Heart left ventricle (tissue), 16 donors: ENCODE results near the gene VIL1. TPM values are rescaled to one million over a fixed set of nuclear protein-coding genes. Genes with fewer than 3 reads are reported as not detected.

ENCODE experiments used
- ATAC-seq, 4 donors: fragments of 200-7000 bp; cut with Tn5 transposase; one replicate each; pipeline ENCODE4 v1.9.1; 2020 to 2022; ENCODE audit warnings: moderate library complexity in 4 of 4, mild to moderate bottlenecking in 3 of 4, moderate number of reproducible peaks in 1 of 4
- DNase-seq, 5 donors: peaks; one replicate each; pipeline ENCODE4 v3.0.0-alpha.2; 2020
- H3K27ac ChIP-seq, 12 donors: fragments of 200-600 bp; sonication (generic) in 4 of 12; one replicate each; pipeline versions ENCODE4 v1.5.0 to v1.8.0; 2016 to 2022; ENCODE audit warnings: mild to moderate bottlenecking in 2 of 12
- H3K27me3 ChIP-seq, 9 donors: fragments of 200-600 bp; sonication (generic) in 2 of 9; one replicate each; pipeline versions ENCODE4 v1.5.1 to v1.8.0; 2016 to 2022; ENCODE audit warnings: mild to moderate bottlenecking in 3 of 9
- H3K36me3 ChIP-seq, 9 donors: fragments of 200-600 bp; sonication (generic) in 2 of 9; one replicate each; pipeline versions ENCODE4 v1.5.0 to v1.8.0; 2018 to 2022; ENCODE audit warnings: mild to moderate bottlenecking in 2 of 9
- H3K4me1 ChIP-seq, 12 donors: fragments of 200-600 bp; sonication (generic) in 4 of 12; one replicate each; pipeline versions ENCODE4 v1.5.0 to v1.8.0; 2016 to 2022; ENCODE audit warnings: mild to moderate bottlenecking in 3 of 12
- H3K4me3 ChIP-seq, 12 donors: fragments of 200-600 bp; sonication (generic) in 4 of 12; one replicate each; pipeline versions ENCODE4 v1.5.0 to v1.8.0; 2017 to 2022; ENCODE audit warnings: mild to moderate bottlenecking in 9 of 12, moderate library complexity in 4 of 12
- H3K9me3 ChIP-seq, 12 donors: fragments of 200-600 bp; sonication (generic) in 4 of 12; one replicate each; pipeline versions ENCODE4 v1.5.0 to v1.8.0; 2016 to 2022; ENCODE audit warnings: mild to moderate bottlenecking in 1 of 12
- POLR2A ChIP-seq, 2 donors: fragments of 450-650 bp; IDR thresholded peaks; one replicate each; pipeline ENCODE4 v1.6.1; 2017; ENCODE audit warnings: antibody characterized with exemption in 2 of 2, mild to moderate bottlenecking in 2 of 2, moderate library complexity in 2 of 2
- WGBS, 4 donors: extraction: QIAGEN DNeasy Blood & Tissue Kit in 2 of 4; methylation state at CpG; one replicate each; pipeline versions ENCODE4 v1.1.5 to v1.1.7; 2013 to 2018; 5-methylcytosine and 5-hydroxymethylcytosine counted together
- intact Hi-C, 10 donors: fragments of 100-400 bp; cut with DNase I; formaldehyde crosslinking; loops; one replicate each; pipeline versions ENCODE4 v1.11.1 to v1.14.2; 2022
- polyA plus RNA-seq, 2 donors: library from polyadenylated mRNA; stranded (reverse); fragments of 200-250 nt; gene quantifications; one replicate each; pipeline ENCODE4 v1.2.3, GENCODE V29; 2013
- total RNA-seq, 9 donors: library from RNA; depleted of rRNA in 2 of 9; stranded (reverse); fragments of >200 nt in 2 of 9; fragmentation: NEBNext Ultra II Directional in 3 of 9; extraction: Animal tissue kit (Norgen Biotek cat#: 25700) in 3 of 9; gene quantifications; one replicate each; pipeline versions ENCODE4 v1.1.0 to v1.2.4, GENCODE V29; 2016 to 2023
- TF ChIP-seq, protein P1 (sequence below), 12 donors: fragments of 200-600 bp; sonication (generic) in 4 of 12; IDR thresholded peaks; one replicate each; pipeline versions ENCODE4 v1.5.0 to v1.8.0; 2018 to 2022; ENCODE audit warnings: antibody characterized with exemption in 12 of 12, mild to moderate bottlenecking in 5 of 12
- donor health status: ischemic (EF 13 %, LVEDD 7.1; RV severe dilation, severe dysfunction).
- donor health status: healthy with polysubstance abuse.
- donor health status: DM: no; HTN: yes; CAD: no.
- donor health status: DM: no; HTN: no; CAD: no.
- donor health status: ischemic (EF 25% LVEDD 6.9; RV normal size, moderate dysfunction).
- donor health status: ischemic (EF 25% LVEDD 5.7; RV mildly dilated, moderate dysfunction).
- donor health status: healthy.
- donor health status: DM: yes; HTN: yes; CAD: no.
- donor health status: ischemic (EF 35%, LVEDD 5.7; RV mildly dilated, moderate dysfunction).
- donor health status: nonischemic (EF 11% LVEDD 7.7; RV severe dilation, severe dysfunction).
- donor health status: DM: yes; HTN: yes; CAD: no.
- donor health status: PGD.
- donor health status: ischemic (EF 29% LVEDD 5.4; RV normal size, mild dysfunction).
- donor health status: nonischemic (EF 23%, LVEDD 6.1; RV moderate dilation, normal function).

The VIL1 gene
- total and polyA plus RNA-seq, 11 donors: 0.04 to 0.07 TPM; not detected in 9

DNA sequence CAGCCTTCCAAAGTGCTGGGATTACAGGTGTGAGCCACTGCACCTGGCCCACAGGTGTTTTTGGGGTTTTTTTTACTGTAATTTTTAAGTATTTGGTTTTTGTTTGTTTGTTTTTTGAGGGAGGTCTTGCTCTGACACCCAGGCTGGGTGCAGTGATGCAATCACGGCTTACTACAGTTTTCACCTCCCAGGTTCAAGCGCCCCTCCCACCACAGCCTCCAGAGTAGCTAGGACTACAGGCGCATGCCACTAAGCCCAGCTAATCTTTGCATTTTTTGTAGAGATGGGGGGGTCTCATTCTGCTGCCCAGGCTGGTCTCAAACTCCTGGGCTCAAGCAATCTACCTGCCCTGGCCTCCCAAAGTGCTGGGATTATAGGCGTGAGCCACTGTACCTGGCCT, 44.1 kb upstream of the VIL1 start:
- TF ChIP-seq POLR2A (IDR thresholded peaks at IDR 0.05): no peak
- TF ChIP-seq, protein P1, sequence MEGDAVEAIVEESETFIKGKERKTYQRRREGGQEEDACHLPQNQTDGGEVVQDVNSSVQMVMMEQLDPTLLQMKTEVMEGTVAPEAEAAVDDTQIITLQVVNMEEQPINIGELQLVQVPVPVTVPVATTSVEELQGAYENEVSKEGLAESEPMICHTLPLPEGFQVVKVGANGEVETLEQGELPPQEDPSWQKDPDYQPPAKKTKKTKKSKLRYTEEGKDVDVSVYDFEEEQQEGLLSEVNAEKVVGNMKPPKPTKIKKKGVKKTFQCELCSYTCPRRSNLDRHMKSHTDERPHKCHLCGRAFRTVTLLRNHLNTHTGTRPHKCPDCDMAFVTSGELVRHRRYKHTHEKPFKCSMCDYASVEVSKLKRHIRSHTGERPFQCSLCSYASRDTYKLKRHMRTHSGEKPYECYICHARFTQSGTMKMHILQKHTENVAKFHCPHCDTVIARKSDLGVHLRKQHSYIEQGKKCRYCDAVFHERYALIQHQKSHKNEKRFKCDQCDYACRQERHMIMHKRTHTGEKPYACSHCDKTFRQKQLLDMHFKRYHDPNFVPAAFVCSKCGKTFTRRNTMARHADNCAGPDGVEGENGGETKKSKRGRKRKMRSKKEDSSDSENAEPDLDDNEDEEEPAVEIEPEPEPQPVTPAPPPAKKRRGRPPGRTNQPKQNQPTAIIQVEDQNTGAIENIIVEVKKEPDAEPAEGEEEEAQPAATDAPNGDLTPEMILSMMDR (IDR thresholded peaks at IDR 0.05): no peak
- H3K36me3 ChIP-seq: no peaks in the 10 kb centered on the region
- no peak overlapping the region for H3K4me3 ChIP-seq
- ATAC-seq (no peak), DNase-seq (peak in 1 of 5 donors; percentile 11)
- intact Hi-C loops: no loop called here
- no peaks in the 10 kb centered on the region for H3K27me3 ChIP-seq
- H3K4me1 ChIP-seq: peaks cover 0 to 18% (median 0%) of the 10 kb centered on the region in 12 donors
- H3K27ac ChIP-seq: no peak overlapping the region
- WGBS, 4 donors: 84 to 95% (median 93%) methylated on average over 4 of the region's 4 CpGs
- no peaks in the 10 kb centered on the region for H3K9me3 ChIP-seq

DNA sequence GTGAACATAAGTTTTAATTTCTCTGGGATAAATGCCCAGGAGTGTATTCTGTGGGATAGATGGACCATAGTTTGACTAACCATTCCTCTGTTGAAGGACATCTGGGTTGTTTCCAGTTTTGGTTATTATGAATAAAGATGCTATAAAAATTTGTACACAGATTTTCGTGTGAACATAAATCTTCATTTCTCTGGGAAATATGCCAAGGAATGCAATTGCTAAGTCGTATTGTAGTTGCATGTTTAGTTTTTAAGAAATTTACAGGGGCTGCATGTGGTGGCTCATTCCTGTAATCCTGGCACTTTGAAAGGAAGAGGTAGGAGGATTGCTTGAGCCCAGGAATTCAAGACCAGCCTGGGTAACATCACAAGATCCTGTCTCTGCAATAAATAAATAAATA, 43.7 kb upstream of the VIL1 start:
- intact Hi-C loops: no loop called here
- ATAC-seq: no peak

DNA sequence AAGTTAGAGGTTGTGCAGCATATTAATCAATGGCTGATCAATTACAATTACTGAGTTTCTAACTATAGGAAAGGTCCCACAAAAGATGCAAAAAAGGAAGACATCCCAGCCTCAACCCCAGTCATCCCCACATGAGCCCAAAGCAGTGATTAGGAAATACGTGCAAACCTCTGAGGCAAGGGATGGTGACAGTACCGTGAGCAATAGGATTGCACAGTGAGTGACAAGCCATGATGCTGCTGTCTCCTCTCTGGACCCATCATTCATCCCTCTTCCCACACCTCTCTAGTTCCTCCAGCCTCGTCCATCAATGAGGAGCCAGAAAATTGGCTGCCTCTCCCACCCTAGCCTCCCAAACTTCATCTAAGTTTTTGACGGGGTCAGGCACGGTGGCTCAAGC, 40.9 kb upstream of the VIL1 start:
- ATAC-seq (peak in 1 of 4 donors; percentile 31), DNase-seq (no peak)
- intact Hi-C loops: no loop called here
- H3K4me3 ChIP-seq: no peak overlapping the region
- no peaks in the 10 kb centered on the region for H3K9me3 ChIP-seq
- 74 to 83% (median 78%) methylated on average over 5 of the region's 5 CpGs for WGBS, 4 donors
- no peaks in the 10 kb centered on the region for H3K4me1 ChIP-seq
- no peak for TF ChIP-seq POLR2A (IDR thresholded peaks at IDR 0.05)
- TF ChIP-seq, protein P1 (IDR thresholded peaks at IDR 0.05): no peak
- H3K27ac ChIP-seq: no peak overlapping the region
- no peaks in the 10 kb centered on the region for H3K27me3 ChIP-seq
- no peaks in the 10 kb centered on the region for H3K36me3 ChIP-seq

More for the DNA sequence above, 43.7 kb upstream of the VIL1 start:
- 41 to 53% (median 43%) methylated on average over 2 of the region's 2 CpGs for WGBS, 4 donors
- no peak for DNase-seq
- Histone ChIP-seq H3K27ac (no peak overlapping the region), H3K9me3 (no peaks in the 10 kb centered on the region), H3K4me3 (no peak overlapping the region), H3K36me3 (no peaks in the 10 kb centered on the region), H3K4me1 (peaks cover 0 to 14% (median 0%) of the 10 kb centered on the region in 12 donors), H3K27me3 (no peaks in the 10 kb centered on the region)
- TF ChIP-seq, protein P1 (IDR thresholded peaks at IDR 0.05): no peak
- no peak for TF ChIP-seq POLR2A (IDR thresholded peaks at IDR 0.05)

DNA sequence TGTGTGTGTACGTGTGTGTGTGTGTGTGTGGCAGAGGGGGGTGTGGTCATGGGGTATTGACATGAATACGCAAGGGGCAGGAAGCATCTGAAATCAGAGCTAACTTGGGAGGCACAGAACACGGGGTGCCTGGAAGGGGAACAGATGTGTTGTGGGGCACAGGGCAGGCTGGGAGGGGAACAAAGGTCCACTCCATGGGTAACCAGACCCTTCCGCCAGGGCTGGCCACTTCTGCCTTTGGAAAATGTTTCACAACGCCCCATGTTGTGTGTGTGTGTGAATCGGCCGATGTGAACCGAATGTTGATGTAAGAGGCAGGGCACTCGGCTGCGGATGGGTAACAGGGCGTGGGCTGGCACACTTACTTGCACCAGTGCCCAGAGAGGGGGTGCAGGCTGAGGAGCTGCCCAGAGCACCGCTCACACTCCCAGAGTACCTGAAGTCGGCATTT, 37.0 kb upstream of the VIL1 start, which contains the start of gene SLC11A1:
TSS of gene SLC11A1 (plus strand) at position 358 of the 451 bp plus-strand sequence. CDS start 96 bp downstream, outside the sequence.
- H3K4me3 ChIP-seq: peak within 1 kb of the TSS in 3 of 12 donors; percentile 16 to 51 (median 17)
- DNase-seq (peak in 3 of 5 donors; percentile 73 to 80 (median 75)), ATAC-seq (peak; percentile 71 to 90 (median 78))
- no peaks in the 10 kb centered on the region for H3K27me3 ChIP-seq
- TF ChIP-seq POLR2A (IDR thresholded peaks at IDR 0.05): peak in 1 of 2 donors; percentile 25
- TF ChIP-seq, protein P1 (IDR thresholded peaks at IDR 0.05): no peak
- H3K9me3 ChIP-seq: no peaks in the 10 kb centered on the region
- peak within 1 kb of the TSS in 2 of 12 donors; percentile 13 to 90 for H3K27ac ChIP-seq
- H3K36me3 ChIP-seq: no peaks in the 10 kb centered on the region
- intact Hi-C loops: no loop called here
- WGBS, 4 donors: 70 to 88% (median 82%) methylated on average over 13 of the region's 13 CpGs
- peaks cover 0 to 5% (median 0%) of the 10 kb centered on the region in 12 donors for H3K4me1 ChIP-seq
